HepG2 (cell line): ENCODE data around the gene ANKS1A.

Experiments used
- ATF2 ChIP-seq: sonication (generic); formaldehyde crosslinking; IDR thresholded peaks from 2 replicates; pipeline ENCODE4 v1.4.0; 2020; ENCODE audit warnings: missing genetic modification reagents
- CEBPZ ChIP-seq: IDR thresholded peaks from 2 replicates; pipeline ENCODE4 v1.6.1; 2012; ENCODE audit warnings: low read length, improper control_type of control experiment
- CTCF ChIP-seq: sonication (generic); formaldehyde crosslinking; IDR thresholded peaks from 2 replicates; pipeline ENCODE4 v1.5.0; 2020; ENCODE audit warnings: mild to moderate bottlenecking, missing genetic modification reagents, moderate library complexity
- EZH2 ChIP-seq: conservative IDR thresholded peaks from 2 replicates; pipeline ENCODE4 v1.6.1; 2012; ENCODE audit warnings: mild to moderate bottlenecking, low read depth, low read length, moderate library complexity
- FOXM1 ChIP-seq: sonication (generic); formaldehyde crosslinking; IDR thresholded peaks from 2 replicates; pipeline ENCODE4 v1.5.0; 2020; ENCODE audit warnings: missing genetic modification reagents
- MAZ ChIP-seq, 2 experiments: sonication (generic) in 1 of 2; formaldehyde crosslinking in 1 of 2; IDR thresholded peaks; 2 replicates each; pipeline versions ENCODE4 v1.5.0 to v1.6.1; 2012 to 2020; ENCODE audit warnings: low read depth in 2 of 2, mild to moderate bottlenecking in 2 of 2, borderline replicate concordance in 1 of 2, improper control_type of control experiment in 1 of 2, low read length in 1 of 2, missing genetic modification reagents in 1 of 2, moderate library complexity in 1 of 2
- RBFOX2 ChIP-seq: fragments of 200-400 bp; formaldehyde crosslinking; IDR thresholded peaks from 2 replicates; pipeline ENCODE4 v1.6.1; 2017; ENCODE audit warnings: low read depth, mild to moderate bottlenecking, low read length
- REST ChIP-seq, 2 experiments: IDR thresholded peaks; 2 replicates each; pipeline ENCODE4 v1.6.1; 2011 to 2012; ENCODE audit warnings: low read length in 2 of 2, borderline replicate concordance in 1 of 2, low read depth in 1 of 2, mild to moderate bottlenecking in 1 of 2, moderate library complexity in 1 of 2
- RFX5 ChIP-seq: IDR thresholded peaks from 2 replicates; pipeline ENCODE4 v1.6.1; 2011; ENCODE audit warnings: low read depth, low read length, improper control_type of control experiment
- TGIF2 ChIP-seq: IDR thresholded peaks from 2 replicates; pipeline ENCODE4 v1.6.1; 2016; ENCODE audit warnings: control low read depth, missing compliant biosample characterization
- USF2 ChIP-seq, 2 experiments: sonication (generic) in 1 of 2; formaldehyde crosslinking in 1 of 2; IDR thresholded peaks; 2 replicates each; pipeline versions ENCODE4 v1.5.1 to v1.6.1; 2011 to 2020; ENCODE audit warnings: borderline replicate concordance in 1 of 2, low read depth in 1 of 2, low read length in 1 of 2, mild to moderate bottlenecking in 1 of 2, missing genetic modification reagents in 1 of 2, moderate library complexity in 1 of 2

GRCh38 chr6:35046862-35047261 lies 157.8 kb downstream of the ANKS1A start:
- TF ChIP-seq ATF2 (CRISPR knock-in tag) (no peak), CTCF (CRISPR knock-in tag) (no peak), REST (IDR thresholded peaks at IDR 0.05; ENCODE audit: borderline replicate concordance in 1 of 2, low read depth in 1 of 2, low read length in 2 of 2) (no peak), FOXM1 (CRISPR knock-in tag) (no peak), USF2 (IDR thresholded peaks at IDR 0.05; ENCODE audit: low read depth, low read length) (no peak), USF2 (CRISPR knock-in tag; IDR thresholded peaks at IDR 0.05; ENCODE audit: borderline replicate concordance) (no peak), EZH2 (no peak), RBFOX2 (no peak), RFX5 (no peak), TGIF2 (CRISPR knock-in tag) (no peak), MAZ (IDR thresholded peaks at IDR 0.05; ENCODE audit: borderline replicate concordance, low read depth, low read length) (no peak), MAZ (CRISPR knock-in tag; IDR thresholded peaks at IDR 0.05; ENCODE audit: low read depth) (no peak), CEBPZ (no peak)
